ENCODE measurements around the gene RPA1.
"Not testable (repeated sequence)": the region's sequence is repeated elsewhere in the genome, so short reads cannot be mapped to it uniquely, and the experiment has no call there.

Gene RPA1

GRCh38 chr17:1875597-1875996 lies 45.8 kb downstream of the RPA1 start:
- DNase-seq (ENCODE audit: low read depth in 4 of 4, low spot score in 1 of 4) = no peak

- no peak for DNase-seq (ENCODE audit: low read depth in 4 of 4, low spot score in 1 of 4)
Measured at GRCh38 chr17:1878419-1879121, 48.8 kb downstream of the RPA1 start.

- DNase-seq (ENCODE audit: low read depth in 4 of 4, low spot score in 1 of 4) = no peak
Measured at GRCh38 chr17:1880851-1881630, 51.2 kb downstream of the RPA1 start.

- DNase-seq (ENCODE audit: low read depth in 4 of 4, low spot score in 1 of 4) = no peak
Measured at GRCh38 chr17:1882836-1883235, 53.0 kb downstream of the RPA1 start.

- DNase-seq (ENCODE audit: low read depth in 4 of 4, low spot score in 1 of 4) = no peak
Measured at GRCh38 chr17:1883536-1883935, 53.7 kb downstream of the RPA1 start.

GRCh38 chr17:1888741-1889140 lies 58.9 kb downstream of the RPA1 start:
- no peak for DNase-seq (ENCODE audit: low read depth in 4 of 4, low spot score in 1 of 4)

GRCh38 chr17:1890758-1891450 lies 61.1 kb downstream of the RPA1 start:
- DNase-seq (ENCODE audit: low read depth in 4 of 4, low spot score in 1 of 4) = no peak

GRCh38 chr17:1894753-1895339 lies 65.0 kb downstream of the RPA1 start:
- DNase-seq (ENCODE audit: low read depth in 4 of 4, low spot score in 1 of 4) = no peak

GRCh38 chr17:1895479-1895878 lies 65.7 kb downstream of the RPA1 start:
- DNase-seq (ENCODE audit: low read depth in 4 of 4, low spot score in 1 of 4) = not testable (repeated sequence)

GRCh38 chr17:1896243-1897104 lies 66.7 kb downstream of the RPA1 start:
- no peak for DNase-seq (ENCODE audit: low read depth in 4 of 4, low spot score in 1 of 4)

GRCh38 chr17:1897105-1897656 lies 67.4 kb downstream of the RPA1 start:
- DNase-seq (ENCODE audit: low read depth in 4 of 4, low spot score in 1 of 4) = no peak

GRCh38 chr17:1898332-1898731 lies 68.5 kb downstream of the RPA1 start:
- no peak for DNase-seq (ENCODE audit: low read depth in 4 of 4, low spot score in 1 of 4)

GRCh38 chr17:1898872-1899271 lies 69.1 kb downstream of the RPA1 start:
- no peak for DNase-seq (ENCODE audit: low read depth in 4 of 4, low spot score in 1 of 4)

- no peak for DNase-seq (ENCODE audit: low read depth in 4 of 4, low spot score in 1 of 4)
Measured at GRCh38 chr17:1899403-1900000, 69.7 kb downstream of the RPA1 start.

GRCh38 chr17:1904273-1905182 lies 74.7 kb downstream of the RPA1 start:
- no peak for DNase-seq (ENCODE audit: low read depth in 4 of 4, low spot score in 1 of 4)

- no peak for DNase-seq (ENCODE audit: low read depth in 4 of 4, low spot score in 1 of 4)
Measured at GRCh38 chr17:1905190-1905913, 75.5 kb downstream of the RPA1 start.

- DNase-seq (ENCODE audit: low read depth in 4 of 4, low spot score in 1 of 4) = no peak
Measured at GRCh38 chr17:1906662-1907101, 76.9 kb downstream of the RPA1 start.

- DNase-seq (ENCODE audit: low read depth in 4 of 4, low spot score in 1 of 4) = no peak
Measured at GRCh38 chr17:1907216-1907631, 77.4 kb downstream of the RPA1 start.
